GM03348 (cell line): ENCODE data around the gene CAPRIN1.
A peak's percentile ranks its signal among the peaks of the same experiment; 100 is the strongest.

Source experiments
- DNase-seq: peaks from one replicate; pipeline ENCODE4 v3.0.0; 2012; ENCODE audit warnings: low spot score

The CAPRIN1 gene

DNA sequence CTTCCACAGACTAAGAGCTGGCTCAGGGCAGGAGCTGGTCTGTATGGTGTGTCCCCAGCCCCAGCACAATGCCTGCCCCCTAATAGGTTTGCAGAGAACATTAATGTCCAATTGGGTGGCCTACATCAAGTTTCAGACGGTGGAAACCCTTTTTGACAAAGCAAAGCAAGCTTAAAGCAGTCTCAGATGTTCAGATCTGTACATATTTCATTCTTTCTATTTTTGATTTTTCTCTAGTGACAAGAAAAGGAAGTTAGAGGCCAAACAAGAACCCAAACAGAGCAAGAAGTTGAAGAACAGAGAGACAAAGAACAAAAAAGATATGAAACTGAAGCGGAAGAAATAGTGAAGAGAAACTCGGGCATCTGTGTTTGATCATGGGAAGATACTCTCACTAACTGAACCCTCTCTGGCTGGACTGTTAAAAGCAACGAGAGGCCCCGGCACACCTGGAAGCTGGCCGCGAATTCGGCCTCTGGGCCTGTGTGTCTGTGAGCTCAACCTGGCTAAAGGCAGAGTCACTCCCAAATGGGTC lies 94.4 kb downstream of the CAPRIN1 start:
- DNase-seq: no peak

DNA sequence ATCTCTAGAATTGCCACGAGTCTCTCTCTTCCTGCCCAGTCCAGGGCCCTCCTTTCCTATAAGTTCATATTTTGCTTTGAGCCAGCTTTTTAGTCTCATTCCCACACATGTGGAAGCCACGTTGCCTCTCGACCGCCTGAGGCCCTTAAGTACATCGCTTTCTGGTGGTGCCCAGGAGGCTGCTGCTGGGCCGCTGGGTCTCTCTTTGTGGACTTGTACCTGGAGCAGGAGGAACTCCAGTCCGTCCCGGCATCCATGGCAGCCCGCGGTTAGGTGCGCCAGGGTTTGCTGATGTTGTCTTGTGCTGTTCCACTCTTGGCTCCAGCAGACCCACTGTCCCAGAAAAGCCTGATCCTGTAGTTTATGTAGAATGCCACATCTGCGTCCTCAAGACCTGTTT lies 94.9 kb downstream of the CAPRIN1 start:
- DNase-seq: no peak

DNA sequence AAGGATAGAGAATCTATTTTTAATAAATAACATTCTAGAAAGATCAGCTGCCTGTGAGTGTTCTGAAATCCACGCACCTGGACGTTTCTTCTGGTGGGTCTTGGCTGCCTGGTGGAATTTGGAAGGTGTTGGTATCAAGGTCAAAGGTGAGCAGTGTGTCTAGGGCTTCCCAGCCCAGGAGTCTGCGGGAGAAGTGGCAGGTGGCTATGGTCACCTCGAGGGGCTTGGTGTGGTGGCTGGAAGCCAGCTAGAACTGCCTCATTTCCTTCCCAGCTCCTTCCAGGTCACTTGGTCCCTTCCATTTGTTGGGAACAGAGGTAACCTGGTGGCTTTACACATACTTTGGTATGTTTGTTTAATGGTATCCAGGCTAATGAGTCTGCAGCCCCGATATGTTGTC lies 95.3 kb downstream of the CAPRIN1 start:
- no peak for DNase-seq

DNA sequence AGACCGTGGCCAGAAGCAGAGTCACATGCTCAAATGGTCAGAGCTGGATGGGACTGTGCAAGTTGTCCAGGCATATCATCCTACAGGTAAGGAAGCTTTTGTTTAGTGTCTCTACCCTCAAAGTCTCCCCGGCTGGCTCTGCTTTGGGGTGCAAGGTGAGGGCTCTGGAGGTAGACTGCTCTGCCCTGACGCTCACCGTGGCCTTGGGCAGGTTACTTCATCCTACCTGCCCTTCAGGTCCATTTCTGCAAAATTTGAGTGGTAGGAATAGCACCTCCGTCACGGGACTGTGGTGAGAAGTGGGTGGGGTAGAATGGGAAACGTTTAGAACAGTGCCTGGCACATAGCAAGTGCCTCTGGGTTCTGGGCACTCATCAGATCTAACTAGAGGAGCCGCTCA lies 96.0 kb downstream of the CAPRIN1 start:
- no peak for DNase-seq

DNA sequence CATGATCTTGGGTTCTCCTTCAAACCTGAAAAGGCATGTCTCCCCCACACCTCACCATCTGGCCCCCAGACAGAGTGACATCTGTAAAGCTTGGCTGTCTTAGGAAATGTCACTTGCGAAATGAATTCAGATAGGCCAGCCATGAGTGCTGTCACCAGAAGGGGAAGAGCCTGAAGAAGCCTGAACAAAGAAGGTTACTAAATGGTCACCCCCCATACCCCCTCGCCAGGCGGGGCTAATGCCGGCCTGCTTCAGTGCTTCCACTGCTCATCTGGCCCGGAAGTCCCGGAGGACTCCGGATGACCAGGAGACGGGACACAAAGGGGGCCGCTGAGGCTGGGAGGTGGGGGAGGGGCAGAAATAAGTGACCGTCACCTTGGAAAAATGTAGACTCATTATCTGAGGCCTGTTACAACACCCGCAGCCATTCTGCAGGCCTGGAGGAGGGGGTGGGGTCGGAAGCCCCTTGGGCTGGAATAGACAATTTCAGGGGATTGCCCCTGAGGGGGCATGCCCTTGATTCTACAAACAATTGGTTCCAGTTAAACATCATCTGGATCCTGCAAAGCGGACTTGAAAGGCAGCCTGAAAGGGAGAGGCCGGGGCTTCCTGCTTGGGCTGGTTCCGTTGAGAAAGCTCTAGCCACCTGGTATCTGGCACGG lies 97.1 kb downstream of the CAPRIN1 start:
- no peak for DNase-seq

DNA sequence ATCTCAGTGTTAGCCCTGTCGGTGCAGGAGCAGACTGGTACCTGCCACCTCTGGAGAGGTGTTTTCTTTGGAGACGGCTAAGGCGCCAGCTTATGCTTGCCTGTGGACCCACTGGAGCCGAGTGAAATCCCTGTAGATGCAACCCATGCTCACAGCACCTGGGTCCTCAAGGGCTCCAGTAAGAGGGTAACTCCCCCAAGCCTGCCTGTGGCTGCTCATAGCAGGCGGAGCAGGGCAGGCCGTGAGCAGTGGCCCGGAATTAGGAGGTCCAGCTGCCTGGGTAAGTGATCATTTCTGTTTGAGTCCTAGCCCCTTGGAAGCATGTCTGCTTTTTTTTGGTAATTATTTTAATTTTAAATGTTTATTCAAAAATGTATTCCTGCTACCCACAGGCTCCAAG lies 97.7 kb downstream of the CAPRIN1 start:
- DNase-seq: no peak

DNA sequence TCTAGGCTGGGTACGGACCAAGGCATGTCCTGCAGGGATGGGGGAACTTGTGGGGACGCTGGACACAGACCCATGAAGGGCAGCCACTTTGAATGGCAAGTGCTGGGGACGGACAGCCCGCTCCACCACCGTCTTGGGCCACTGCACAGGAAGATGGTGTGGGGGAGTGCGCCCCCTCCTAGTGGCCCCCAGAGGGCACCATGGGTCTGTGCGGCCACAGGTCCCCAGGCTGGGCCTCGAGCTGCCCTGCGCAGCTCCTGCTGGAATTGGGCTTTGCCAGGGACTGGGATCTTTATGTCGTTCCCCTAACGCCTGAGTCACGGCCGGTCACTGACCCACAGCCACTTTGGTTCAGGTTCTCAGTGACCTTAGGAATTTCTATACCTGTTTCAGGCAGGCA lies 98.3 kb downstream of the CAPRIN1 start:
- DNase-seq: peak; percentile 60

DNA sequence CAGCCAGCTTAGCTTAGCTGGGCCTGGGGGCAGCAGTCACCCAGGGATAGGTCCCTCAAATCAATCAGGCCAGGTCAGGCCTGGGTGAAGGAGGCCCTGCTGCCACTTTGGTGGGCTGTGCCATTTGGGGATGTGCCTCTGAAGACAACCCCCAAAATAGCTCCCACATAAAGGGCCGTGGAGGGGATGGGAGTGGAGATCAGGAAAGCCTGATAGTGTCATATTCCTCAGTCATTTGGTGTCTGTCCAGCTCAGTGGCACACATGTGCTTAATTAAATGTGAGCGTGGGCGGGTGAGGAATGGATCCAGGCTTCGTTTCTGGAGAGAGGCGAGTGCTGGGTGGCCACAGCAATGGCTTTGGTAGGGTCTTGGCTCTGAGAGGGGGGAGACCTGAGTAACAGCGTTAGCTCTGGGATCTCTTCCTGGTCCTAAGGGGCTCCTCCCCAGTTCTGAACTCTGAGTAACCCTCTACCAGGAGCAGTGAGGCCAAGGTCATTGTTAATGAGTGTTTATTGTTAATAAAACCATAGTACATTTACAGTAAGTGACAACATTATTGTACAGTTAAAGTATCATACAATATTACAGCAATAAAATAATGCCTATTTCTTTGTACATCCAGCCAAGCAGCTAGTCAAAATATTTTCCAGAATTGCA lies 99.1 kb downstream of the CAPRIN1 start:
- peak; percentile 83 for DNase-seq
